GM12878 (cell line): ENCODE data around the gene PHF20. TPM values are rescaled to one million over a fixed set of nuclear protein-coding genes. Genes with fewer than 3 reads are reported as not detected.
A peak's percentile ranks its signal among the peaks of the same experiment; 100 is the strongest.

ENCODE experiments used
- ATAC-seq: fragments of 200-7000 bp; cut with Tn5 transposase; 3 replicates; pipeline ENCODE4 v1.9.1; 2020; ENCODE audit warnings: mild to moderate bottlenecking, moderate library complexity
- BruUV-seq: library from RNA; stranded (reverse); fragments of 400-500 nt; replicated peaks from 2 replicates; lab custom pipeline; 2021; lab: Mats Ljungman, UMichigan
- CTCF ChIA-PET: fragments of 300-600 bp; sonication (Branson Sonifier 250); formaldehyde crosslinking; extraction: SDS; loops from one replicate; lab custom pipeline; 2021; ENCODE audit warnings: inconsistent platforms; lab: Yijun Ruan, JAX
- POLR2A ChIA-PET: fragments of 350-600 bp; formaldehyde crosslinking; extraction: SDS; loops from one replicate; lab custom pipeline; 2021; ENCODE audit warnings: inconsistent platforms; lab: Charles Lee
- RAD21 ChIA-PET: fragments of 300-600 bp; sonication (Branson Sonifier 250); formaldehyde crosslinking; loops from one replicate; lab custom pipeline; 2023; ENCODE audit warnings: antibody characterized with exemption; ENCODE audit not compliant: unreplicated experiment; lab: Charles Lee
- SMC1A ChIA-PET: fragments of 300-600 bp; sonication (Branson Sonifier 250); formaldehyde crosslinking; loops from one replicate; lab custom pipeline; 2023; ENCODE audit not compliant: unreplicated experiment, uncharacterized antibody; lab: Charles Lee
- DNase-seq: peaks from one replicate; pipeline ENCODE4 v3.0.0-alpha.2; 2011; ENCODE audit warnings: low read depth, low spot score
- FAIRE-seq: peaks from 3 replicates; lab custom pipeline; 2011; peaks lifted over from hg19 to GRCh38; lab: Jason Lieb, UNC
- H2AFZ ChIP-seq: 2 replicates; pipeline ENCODE4 v1.6.0; 2011; ENCODE audit warnings: low read depth, low read length, control low read depth; ENCODE audit not compliant: control insufficient read depth
- H3K27ac ChIP-seq: 2 replicates; pipeline ENCODE4 v1.5.1; 2011; ENCODE audit warnings: control low read depth; ENCODE audit not compliant: control insufficient read depth, insufficient read depth
- H3K27me3 ChIP-seq, 2 experiments: replicated peaks in 1 of 2; 2 replicates each; pipeline versions ENCODE4 v1.6.0 to v1.6.1; 2011; ENCODE audit warnings: low read length in 1 of 2; ENCODE audit not compliant: control insufficient read depth in 2 of 2, insufficient read depth in 2 of 2
- H3K36me3 ChIP-seq, 2 experiments: 2 replicates each; pipeline ENCODE4 v1.5.1; 2011; ENCODE audit warnings: low read length in 1 of 2; ENCODE audit not compliant: control insufficient read depth in 2 of 2, insufficient read depth in 2 of 2
- H3K4me1 ChIP-seq: 2 replicates; pipeline ENCODE4 v1.6.1; 2011; ENCODE audit warnings: mild to moderate bottlenecking, low read length, moderate library complexity, mixed read lengths; ENCODE audit not compliant: control insufficient read depth, insufficient read depth
- H3K4me2 ChIP-seq: 2 replicates; pipeline ENCODE4 v1.6.0; 2011; ENCODE audit warnings: control low read depth; ENCODE audit not compliant: control insufficient read depth, insufficient read depth
- H3K4me3 ChIP-seq: fragments of 200-600 bp; sonication (generic); 2 replicates; pipeline ENCODE4 v1.5.1; 2016
- H3K79me2 ChIP-seq: 2 replicates; pipeline ENCODE4 v1.6.0; 2011; ENCODE audit warnings: low read length; ENCODE audit not compliant: control insufficient read depth, insufficient read depth
- H3K9ac ChIP-seq: 2 replicates; pipeline ENCODE4 v1.8.0; 2011; ENCODE audit warnings: low read length, control low read depth, mixed read lengths; ENCODE audit not compliant: control insufficient read depth, insufficient read depth
- H3K9me3 ChIP-seq: replicated peaks from 3 replicates; pipeline ENCODE4 v1.5.1; 2011; ENCODE audit warnings: mild to moderate bottlenecking, low read length; ENCODE audit not compliant: control insufficient read depth, insufficient read depth
- H4K20me1 ChIP-seq: 2 replicates; pipeline ENCODE4 v1.6.0; 2011; ENCODE audit not compliant: control insufficient read depth, insufficient read depth
- PAX5 ChIP-seq: IDR thresholded peaks from 2 replicates; pipeline ENCODE4 v1.6.1; 2011; ENCODE audit warnings: low read depth, low read length, borderline replicate concordance
- WGBS: methylation state at CpG from one replicate; pipeline ENCODE4 v1.1.6; 2016; ENCODE audit warnings: low lambda C conversion rate; ENCODE audit not compliant: insufficient replicate concordance, insufficient coverage; ENCODE audit errors: missing lambda C conversion rate; 5-methylcytosine and 5-hydroxymethylcytosine counted together
- in situ Hi-C: fragments of 300-500 bp; cut with MboI; formaldehyde crosslinking; loops from 9 replicates; pipeline ENCODE4 v1.14.3; 2018; ENCODE audit warnings: mixed read lengths
- intact Hi-C: fragments of 100-400 bp; cut with micrococcal nuclease; formaldehyde crosslinking; loops from one replicate; pipeline ENCODE4 v1.14.2; 2022; ENCODE audit not compliant: unreplicated experiment
- polyA plus RNA-seq, 11 experiments: library from polyadenylated mRNA; depleted of rRNA in 4 of 11; unstranded in 6 of 11; stranded (reverse) in 5 of 11; fragments of >200 nt; fragmentation: Nextera tagmentation in 4 of 11; fragmentation: Illumina TruSeq in 1 of 11; extraction: Ambion mirVana in 4 of 11; extraction: Trizol in 1 of 11; gene quantifications; 1 replicate in 1 of 11; 2 replicates in 10 of 11; pipeline versions ENCODE4 v1.2.1 to v1.2.3, GENCODE V29; 2011 to 2016; ENCODE audit warnings: inconsistent platforms in 2 of 11, missing spikeins in 2 of 11, low read depth in 1 of 11
- total RNA-seq, 4 experiments: library from RNA; depleted of rRNA in 3 of 4; stranded (reverse); fragments of >200 nt in 3 of 4; fragmentation: Illumina TruSeq in 1 of 4; extraction: Trizol in 1 of 4; gene quantifications; 2 replicates each; pipeline versions ENCODE4 v1.2.1 to v1.2.3, GENCODE V29; 2013 to 2021
- TF ChIP-seq, protein P1 (sequence below): fragments of 450-650 bp; IDR thresholded peaks from 2 replicates; pipeline ENCODE4 v1.6.1; 2016; ENCODE audit warnings: mild to moderate bottlenecking, moderate library complexity, borderline replicate concordance

PHF20 gene
- total and polyA plus RNA-seq, 10 of the 15 experiments (the other 5 are each of a cell fraction or from before 2014, with no cell fraction given): 31.6 to 91.2 (median 46.8) TPM

DNA sequence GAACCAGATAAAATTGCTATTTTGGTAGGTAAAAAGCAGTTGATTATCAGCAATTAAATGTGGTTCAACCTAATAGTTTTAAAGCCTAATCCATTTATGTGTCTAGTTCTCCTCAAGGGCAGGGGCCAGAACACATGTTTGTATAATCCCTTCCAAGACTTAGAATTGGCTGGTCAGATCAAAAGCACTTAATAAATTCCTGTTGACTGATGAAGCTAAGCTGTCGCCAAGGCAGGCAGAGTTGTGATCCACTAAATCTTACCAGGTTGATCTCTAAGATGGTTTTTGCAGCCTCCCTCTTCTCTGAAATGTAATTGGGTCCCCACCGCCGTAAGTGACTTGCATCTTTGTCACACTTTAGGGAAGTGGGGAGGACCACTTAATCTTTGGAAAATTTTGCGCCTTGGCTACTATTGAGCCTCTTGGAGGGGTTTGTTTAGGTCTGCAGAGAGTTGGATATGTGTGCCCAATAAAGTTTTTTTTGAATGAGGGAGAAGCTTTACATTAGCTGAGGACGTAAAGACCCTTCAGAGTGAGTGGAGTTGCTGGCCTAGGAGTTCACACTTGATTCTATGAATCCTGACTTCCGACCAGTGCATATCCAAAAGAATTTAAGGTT lies 65.9 kb downstream of the PHF20 start:
- CTCF ChIA-PET: no interaction called here
- RAD21 ChIA-PET: no interaction called here
- TF ChIP-seq, protein P1, sequence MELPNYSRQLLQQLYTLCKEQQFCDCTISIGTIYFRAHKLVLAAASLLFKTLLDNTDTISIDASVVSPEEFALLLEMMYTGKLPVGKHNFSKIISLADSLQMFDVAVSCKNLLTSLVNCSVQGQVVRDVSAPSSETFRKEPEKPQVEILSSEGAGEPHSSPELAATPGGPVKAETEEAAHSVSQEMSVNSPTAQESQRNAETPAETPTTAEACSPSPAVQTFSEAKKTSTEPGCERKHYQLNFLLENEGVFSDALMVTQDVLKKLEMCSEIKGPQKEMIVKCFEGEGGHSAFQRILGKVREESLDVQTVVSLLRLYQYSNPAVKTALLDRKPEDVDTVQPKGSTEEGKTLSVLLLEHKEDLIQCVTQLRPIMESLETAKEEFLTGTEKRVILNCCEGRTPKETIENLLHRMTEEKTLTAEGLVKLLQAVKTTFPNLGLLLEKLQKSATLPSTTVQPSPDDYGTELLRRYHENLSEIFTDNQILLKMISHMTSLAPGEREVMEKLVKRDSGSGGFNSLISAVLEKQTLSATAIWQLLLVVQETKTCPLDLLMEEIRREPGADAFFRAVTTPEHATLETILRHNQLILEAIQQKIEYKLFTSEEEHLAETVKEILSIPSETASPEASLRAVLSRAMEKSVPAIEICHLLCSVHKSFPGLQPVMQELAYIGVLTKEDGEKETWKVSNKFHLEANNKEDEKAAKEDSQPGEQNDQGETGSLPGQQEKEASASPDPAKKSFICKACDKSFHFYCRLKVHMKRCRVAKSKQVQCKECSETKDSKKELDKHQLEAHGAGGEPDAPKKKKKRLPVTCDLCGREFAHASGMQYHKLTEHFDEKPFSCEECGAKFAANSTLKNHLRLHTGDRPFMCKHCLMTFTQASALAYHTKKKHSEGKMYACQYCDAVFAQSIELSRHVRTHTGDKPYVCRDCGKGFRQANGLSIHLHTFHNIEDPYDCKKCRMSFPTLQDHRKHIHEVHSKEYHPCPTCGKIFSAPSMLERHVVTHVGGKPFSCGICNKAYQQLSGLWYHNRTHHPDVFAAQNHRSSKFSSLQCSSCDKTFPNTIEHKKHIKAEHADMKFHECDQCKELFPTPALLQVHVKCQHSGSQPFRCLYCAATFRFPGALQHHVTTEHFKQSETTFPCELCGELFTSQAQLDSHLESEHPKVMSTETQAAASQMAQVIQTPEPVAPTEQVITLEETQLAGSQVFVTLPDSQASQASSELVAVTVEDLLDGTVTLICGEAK: peak; percentile 19; the same call in 1 of the 2 replicates
- TF ChIP-seq PAX5: no peak
- TF ChIP-seq, all 136 proteins: peak for 1
- Histone ChIP-seq H3K79me2 (no peaks in the 10 kb centered on the region; the same call in none of the 2 replicates), H2AFZ (no peak overlapping the region), H3K36me3 (peaks cover 0 to 3% of the 10 kb centered on the region in 2 experiments; a peak in 2 of 4 replicates), H3K9me3 (peaks cover 5% of the 10 kb centered on the region; the same call in 2 of the 3 replicates), H3K27ac (no peak overlapping the region), H3K9ac (no peak overlapping the region), H3K4me2 (no peak overlapping the region), H3K4me1 (no peaks in the 10 kb centered on the region), H3K4me3 (no peak overlapping the region), H4K20me1 (no peaks in the 10 kb centered on the region), H3K27me3 (no peaks in the 10 kb centered on the region)
- 100% methylated on average over 6 of the region's 6 CpGs for WGBS
- ATAC-seq: no peak
- intact Hi-C loops (no loop called here), in situ Hi-C loops (no loop called here)
- BruUV-seq: no TSS peak
- POLR2A ChIA-PET: interaction anchor here (0.6 kb wide), 1 partner anchor 87 kb away, joined by 3 read pairs; no protein-coding TSS in a partner anchor
- FAIRE-seq: no peak
- no peak for DNase-seq
- SMC1A ChIA-PET: no interaction called here
